Activated naive CD8-positive, alpha-beta T cell (primary cell): Measurements from ENCODE around the gene LUC7L2.

Source experiments
- H3K27ac Mint-ChIP-seq: one replicate; pipeline ENCODE4 v1.8.0; 2021; ENCODE audit warnings: mixed read lengths
- H3K27me3 Mint-ChIP-seq: one replicate; pipeline ENCODE4 v1.8.0; 2021; ENCODE audit warnings: mixed read lengths
- H3K36me3 Mint-ChIP-seq: one replicate; pipeline ENCODE4 v1.8.0; 2021; ENCODE audit warnings: mixed read lengths
- H3K4me1 Mint-ChIP-seq: one replicate; pipeline ENCODE4 v1.8.0; 2021; ENCODE audit warnings: low read depth, mixed read lengths
- H3K4me3 Mint-ChIP-seq: one replicate; pipeline ENCODE4 v1.8.0; 2021; ENCODE audit warnings: mild to moderate bottlenecking, mixed read lengths
- H3K9me3 Mint-ChIP-seq: one replicate; pipeline ENCODE4 v1.8.0; 2021; ENCODE audit warnings: low read depth, mixed read lengths

LUC7L2 gene

DNA sequence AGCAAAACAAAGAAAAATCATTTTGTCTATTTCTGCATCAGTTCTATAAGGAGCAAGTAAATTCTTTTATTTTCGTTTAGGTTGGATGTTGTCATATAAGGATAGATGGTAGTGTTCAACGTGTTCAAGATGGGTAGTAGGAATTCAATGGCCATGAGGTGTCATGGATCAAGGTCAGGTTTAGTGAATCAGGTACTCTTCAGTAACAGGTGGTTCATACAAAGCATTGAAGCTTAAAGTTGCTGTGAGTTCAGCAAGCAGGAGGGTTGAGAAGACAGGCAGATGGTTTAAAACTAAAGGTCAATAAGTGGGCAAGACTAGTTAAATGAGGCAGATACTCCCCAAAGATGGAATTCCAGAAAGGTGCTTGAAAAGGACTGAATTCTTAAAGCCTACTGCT is 5.6 kb downstream of the LUC7L2 start:
- Mint-ChIP-seq H3K27ac (peak overlapping the region; percentile 55), H3K4me1 (peaks cover 71% of the 10 kb centered on the region), H3K4me3 (peak overlapping the region; percentile 48), H3K36me3 (peaks cover 15% of the 10 kb centered on the region), H3K27me3 (no peaks in the 10 kb centered on the region), H3K9me3 (no peaks in the 10 kb centered on the region)

DNA sequence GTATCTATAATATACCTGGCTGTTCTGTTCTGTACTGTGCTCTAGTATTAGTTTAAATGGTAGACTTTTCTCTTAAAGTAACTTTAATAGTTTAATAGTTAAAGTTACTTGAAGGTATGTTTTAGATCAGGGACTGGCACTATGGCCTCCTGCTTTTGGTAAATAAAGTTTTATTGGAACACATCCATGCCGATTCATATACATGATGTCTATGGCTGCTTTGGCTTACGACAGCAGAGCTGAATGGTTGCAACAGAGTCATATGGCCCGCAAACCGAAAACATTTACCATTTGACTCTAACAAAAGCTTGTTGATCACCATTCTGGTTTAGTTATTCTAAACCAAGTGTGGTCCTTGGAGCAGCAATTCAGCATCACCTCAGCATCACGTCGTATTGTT is 6.7 kb downstream of the LUC7L2 start:
- H3K36me3 Mint-ChIP-seq: peaks cover 15% of the 10 kb centered on the region
- H3K27me3 Mint-ChIP-seq: no peaks in the 10 kb centered on the region
- H3K27ac Mint-ChIP-seq: no peak overlapping the region
- H3K9me3 Mint-ChIP-seq: no peaks in the 10 kb centered on the region
- no peak overlapping the region for H3K4me3 Mint-ChIP-seq
- H3K4me1 Mint-ChIP-seq: peaks cover 79% of the 10 kb centered on the region

DNA sequence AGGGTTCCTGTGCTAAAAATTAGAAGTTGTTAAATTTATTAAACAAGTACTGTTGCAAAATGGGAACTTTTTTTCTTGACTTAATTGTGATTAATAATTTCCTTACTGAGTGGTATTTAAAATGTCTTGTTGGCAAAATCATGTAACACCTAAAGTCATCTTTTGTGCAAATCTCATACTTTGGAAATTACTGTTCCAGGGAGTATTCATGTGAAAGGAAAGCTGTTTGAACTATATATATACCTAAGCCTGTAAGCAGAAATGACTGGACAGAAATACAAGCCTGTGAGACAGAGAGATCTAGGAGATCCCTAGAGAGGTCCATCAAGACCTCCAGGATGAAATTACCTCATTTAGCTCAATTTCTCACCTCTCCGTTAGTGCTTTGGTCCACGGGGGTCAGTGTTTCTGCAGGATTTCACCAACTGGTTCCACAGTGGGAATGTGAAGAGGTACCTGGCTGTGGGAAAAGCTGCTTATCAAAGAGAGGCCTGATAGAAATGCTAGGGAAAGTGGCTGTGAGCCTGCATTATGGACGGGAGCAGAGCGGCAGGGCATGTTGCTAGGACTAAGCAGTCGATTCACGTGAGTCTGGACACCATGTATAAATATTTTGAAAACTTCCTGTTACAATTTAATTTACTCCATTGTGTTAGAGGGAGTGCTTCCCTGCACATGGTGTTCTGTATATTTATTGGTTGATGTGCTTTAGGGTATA is 7.9 kb downstream of the LUC7L2 start:
- Mint-ChIP-seq H3K4me1 (peaks cover 79% of the 10 kb centered on the region), H3K4me3 (peak overlapping the region; percentile 30), H3K27ac (peak overlapping the region; percentile 64), H3K36me3 (peaks cover 15% of the 10 kb centered on the region), H3K27me3 (no peaks in the 10 kb centered on the region), H3K9me3 (no peaks in the 10 kb centered on the region)

DNA sequence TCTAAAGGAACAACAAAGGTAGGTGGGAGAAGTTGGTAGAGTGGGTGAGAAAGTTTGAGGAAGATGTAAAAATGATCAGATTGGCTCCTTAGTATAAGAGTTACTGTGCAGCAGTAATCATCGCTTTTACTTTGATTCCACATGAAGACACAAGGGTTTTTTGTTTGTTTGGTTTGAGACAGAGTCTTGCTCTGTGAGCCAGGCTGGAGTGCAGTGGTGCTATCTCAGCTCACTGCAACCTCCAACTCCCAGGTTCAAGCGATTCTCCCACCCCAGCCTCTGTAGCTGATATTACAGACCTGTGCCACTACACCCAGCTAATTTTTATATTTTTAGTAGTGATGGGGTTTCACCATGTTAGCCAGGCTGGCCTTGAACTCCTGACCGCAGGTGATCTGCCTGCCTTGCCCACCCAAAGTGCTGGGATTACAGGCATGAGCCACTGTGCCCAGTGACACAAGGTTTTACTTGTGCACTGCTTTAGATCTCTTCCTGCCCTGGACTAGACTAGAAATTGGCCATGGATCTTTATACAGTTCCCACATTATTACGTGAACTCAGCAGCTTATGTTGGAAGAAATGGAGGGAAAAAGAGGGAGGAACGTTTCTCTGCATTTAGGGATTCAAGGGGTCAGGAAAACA is 10.7 kb downstream of the LUC7L2 start:
- no peaks in the 10 kb centered on the region for H3K9me3 Mint-ChIP-seq
- peak overlapping the region; percentile 66 for H3K27ac Mint-ChIP-seq
- H3K4me3 Mint-ChIP-seq: peak overlapping the region; percentile 49
- H3K27me3 Mint-ChIP-seq: no peaks in the 10 kb centered on the region
- peaks cover 10% of the 10 kb centered on the region for H3K36me3 Mint-ChIP-seq
- peaks cover 82% of the 10 kb centered on the region for H3K4me1 Mint-ChIP-seq

DNA sequence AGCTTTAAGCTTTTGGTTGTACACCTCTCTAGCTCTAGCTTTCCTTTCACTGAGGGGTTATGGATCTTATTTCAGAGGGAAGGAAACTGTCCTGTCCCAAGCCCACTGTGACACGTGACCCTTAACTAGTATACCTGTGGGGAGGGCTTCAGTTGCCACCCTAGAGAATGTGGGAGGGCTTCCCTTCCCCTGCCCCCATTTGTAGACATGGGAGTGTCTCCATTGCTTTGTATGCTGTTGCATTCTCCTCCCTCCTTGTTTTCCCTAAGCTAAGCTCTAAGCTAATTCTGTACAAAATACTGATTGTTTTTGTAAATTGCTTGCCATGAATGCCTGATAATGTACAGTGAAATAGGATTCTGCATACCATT is 11.2 kb downstream of the LUC7L2 start:
- peaks cover 77% of the 10 kb centered on the region for H3K4me1 Mint-ChIP-seq
- peak overlapping the region; percentile 66 for H3K27ac Mint-ChIP-seq
- H3K9me3 Mint-ChIP-seq: no peaks in the 10 kb centered on the region
- H3K36me3 Mint-ChIP-seq: peaks cover 7% of the 10 kb centered on the region
- no peak overlapping the region for H3K4me3 Mint-ChIP-seq
- no peaks in the 10 kb centered on the region for H3K27me3 Mint-ChIP-seq

DNA sequence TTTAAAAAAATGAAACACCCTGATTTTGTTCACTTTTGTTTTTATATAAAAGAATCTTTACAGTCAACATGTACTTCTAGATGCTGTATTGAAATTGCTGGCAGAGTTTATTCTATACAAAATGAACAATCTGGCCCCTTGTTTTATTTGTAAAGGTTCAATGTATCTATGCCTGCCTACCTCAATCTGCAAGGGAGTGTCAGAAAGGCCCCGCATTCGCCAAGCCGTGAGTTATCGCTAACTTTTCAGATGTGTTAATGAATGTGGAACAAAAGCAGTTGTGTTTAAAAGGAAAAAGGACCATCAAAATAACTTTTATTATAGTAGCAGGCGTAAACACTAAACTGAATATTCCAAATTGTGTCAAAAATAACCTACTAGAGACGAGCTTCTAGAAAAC is 14.6 kb downstream of the LUC7L2 start:
- H3K9me3 Mint-ChIP-seq: no peaks in the 10 kb centered on the region
- H3K36me3 Mint-ChIP-seq: peaks cover 10% of the 10 kb centered on the region
- no peak overlapping the region for H3K4me3 Mint-ChIP-seq
- peaks cover 57% of the 10 kb centered on the region for H3K4me1 Mint-ChIP-seq
- no peaks in the 10 kb centered on the region for H3K27me3 Mint-ChIP-seq
- peak overlapping the region; percentile 68 for H3K27ac Mint-ChIP-seq

DNA sequence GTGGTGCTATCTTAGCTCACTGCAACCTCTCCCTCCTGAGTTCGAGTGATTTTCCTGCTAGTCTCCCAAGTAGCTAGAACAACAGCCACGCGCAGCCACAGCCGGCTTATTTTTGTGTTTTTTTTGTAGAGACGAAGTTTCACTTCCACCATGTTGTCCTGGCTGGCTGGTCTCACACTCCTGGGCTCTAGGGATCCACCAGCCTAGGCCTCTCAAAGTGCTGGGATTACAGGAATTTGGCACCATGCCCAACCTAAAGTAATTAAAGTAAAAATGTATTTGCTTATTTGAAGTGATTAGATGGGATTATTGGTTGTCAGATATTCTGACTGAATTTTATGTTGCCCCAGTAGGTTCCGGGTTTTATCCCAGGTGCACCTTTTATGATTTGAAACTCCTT is 22.7 kb downstream of the LUC7L2 start:
- Mint-ChIP-seq H3K36me3 (peaks cover 5% of the 10 kb centered on the region), H3K27me3 (no peaks in the 10 kb centered on the region), H3K4me3 (no peak overlapping the region), H3K27ac (no peak overlapping the region), H3K4me1 (peaks cover 6% of the 10 kb centered on the region), H3K9me3 (no peaks in the 10 kb centered on the region)

DNA sequence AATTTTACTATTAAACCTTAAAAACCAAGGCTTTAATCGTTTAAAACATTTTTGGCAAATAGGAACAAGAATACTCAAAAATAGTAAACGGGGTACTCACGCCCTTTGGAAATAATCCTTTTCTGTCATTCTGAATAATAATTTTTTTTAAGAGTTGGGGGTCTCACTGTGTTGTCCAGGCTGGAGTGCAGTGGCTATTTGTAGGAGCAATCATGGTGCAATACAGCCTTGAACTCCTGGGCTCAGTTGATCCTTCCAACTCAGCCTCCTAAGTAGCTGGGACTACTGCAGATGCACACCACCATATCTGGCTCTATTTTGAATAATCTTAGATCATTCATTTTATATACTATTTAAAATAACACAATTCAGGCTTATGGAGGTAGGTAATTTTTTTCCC is 24.9 kb downstream of the LUC7L2 start:
- Mint-ChIP-seq H3K9me3 (no peaks in the 10 kb centered on the region), H3K4me3 (no peak overlapping the region), H3K27ac (no peak overlapping the region), H3K4me1 (peaks cover 14% of the 10 kb centered on the region), H3K27me3 (no peaks in the 10 kb centered on the region), H3K36me3 (peaks cover 8% of the 10 kb centered on the region)

DNA sequence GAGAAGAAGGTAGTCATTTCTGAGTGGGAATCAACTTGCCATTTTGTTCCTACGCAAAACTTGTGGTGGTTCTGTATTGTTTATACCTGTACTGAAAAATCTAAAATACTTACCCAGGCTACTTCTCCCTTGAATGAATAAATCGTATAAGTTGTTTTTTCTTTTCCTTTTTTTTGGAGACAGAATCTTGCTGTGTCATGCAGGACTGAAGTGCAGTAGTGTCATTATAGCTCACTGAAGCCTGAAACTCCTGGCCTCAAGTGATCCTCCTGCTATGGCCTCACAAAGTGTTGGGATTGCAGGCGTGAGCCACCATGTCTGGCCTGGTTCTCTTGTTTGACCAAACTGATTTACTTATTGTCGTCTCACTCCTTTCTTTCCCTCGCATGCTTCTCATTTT is 27.9 kb downstream of the LUC7L2 start:
- H3K4me3 Mint-ChIP-seq: no peak overlapping the region
- H3K4me1 Mint-ChIP-seq: peaks cover 20% of the 10 kb centered on the region
- no peaks in the 10 kb centered on the region for H3K27me3 Mint-ChIP-seq
- H3K27ac Mint-ChIP-seq: no peak overlapping the region
- no peaks in the 10 kb centered on the region for H3K9me3 Mint-ChIP-seq
- peaks cover 10% of the 10 kb centered on the region for H3K36me3 Mint-ChIP-seq

DNA sequence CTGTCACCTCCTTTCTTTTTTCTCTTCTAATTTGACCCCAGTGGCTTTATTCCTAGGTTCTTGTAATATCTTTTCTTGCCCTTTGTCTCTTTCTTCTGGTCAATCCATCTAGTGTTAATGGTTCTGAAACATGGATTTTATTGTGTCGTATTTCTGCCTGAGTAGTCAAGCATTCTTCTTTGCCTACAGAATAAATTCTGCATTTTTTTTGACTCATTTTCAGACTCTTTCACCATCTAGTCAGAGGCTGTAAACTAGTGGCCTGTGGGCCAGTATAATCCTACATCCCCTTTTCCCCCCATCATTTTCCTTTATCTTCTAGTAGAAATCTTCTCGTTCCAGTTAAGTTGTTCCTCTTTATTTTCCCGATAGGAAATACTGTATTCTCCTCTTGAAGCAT is 29.4 kb downstream of the LUC7L2 start:
- Mint-ChIP-seq H3K4me3 (no peak overlapping the region), H3K9me3 (no peaks in the 10 kb centered on the region), H3K27me3 (no peaks in the 10 kb centered on the region), H3K36me3 (peaks cover 10% of the 10 kb centered on the region), H3K4me1 (peaks cover 30% of the 10 kb centered on the region), H3K27ac (peak overlapping the region; percentile 41)

DNA sequence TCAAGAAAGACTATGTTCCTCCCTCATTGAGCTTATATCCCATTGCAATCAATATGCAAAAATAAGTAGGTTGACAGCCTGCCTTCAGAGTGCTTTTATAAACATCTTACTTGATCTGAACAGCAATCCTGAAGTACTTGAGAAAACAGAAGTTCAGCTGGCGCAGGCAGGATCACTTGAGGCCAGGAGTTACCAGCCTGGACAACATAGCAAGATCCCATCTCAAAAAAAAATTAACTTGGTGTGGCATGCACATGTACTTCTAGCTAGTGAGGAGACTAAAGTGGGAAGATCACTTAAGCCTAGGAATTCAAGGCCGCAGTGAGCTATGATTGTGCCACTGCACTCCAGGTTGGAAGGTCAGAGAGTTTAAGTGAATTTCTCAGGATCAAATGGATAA is 30.1 kb downstream of the LUC7L2 start:
- H3K27ac Mint-ChIP-seq: peak overlapping the region; percentile 8
- no peaks in the 10 kb centered on the region for H3K9me3 Mint-ChIP-seq
- H3K4me1 Mint-ChIP-seq: peaks cover 37% of the 10 kb centered on the region
- H3K36me3 Mint-ChIP-seq: peaks cover 13% of the 10 kb centered on the region
- no peaks in the 10 kb centered on the region for H3K27me3 Mint-ChIP-seq
- no peak overlapping the region for H3K4me3 Mint-ChIP-seq

DNA sequence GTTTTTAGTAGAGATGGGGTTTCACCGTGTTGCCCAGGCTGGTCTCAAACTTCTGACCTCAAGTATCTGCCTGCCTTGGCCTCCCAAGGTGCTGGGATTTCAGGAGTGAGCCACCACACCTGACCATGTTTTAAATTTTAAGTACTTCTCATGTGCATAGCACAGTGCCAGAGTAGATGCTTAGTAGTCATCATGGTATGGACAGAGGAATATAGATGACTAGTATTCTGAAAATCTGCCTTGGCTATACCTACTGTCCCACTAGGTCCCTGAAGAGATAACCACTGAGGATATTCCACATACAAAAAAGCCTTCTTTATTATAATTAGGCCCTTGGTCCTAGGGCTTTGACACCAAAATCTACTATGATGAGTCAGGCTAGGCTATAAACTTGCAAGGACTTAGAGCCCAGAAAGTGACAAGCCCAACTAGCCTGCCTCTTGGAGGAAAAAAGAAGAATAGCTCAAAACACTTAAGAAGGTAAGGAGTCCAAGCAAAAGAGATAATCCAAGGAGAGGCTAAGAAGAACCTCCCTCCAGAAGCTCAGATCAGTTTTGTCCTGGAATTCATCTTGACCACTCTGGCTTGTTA is 34.0 kb downstream of the LUC7L2 start:
- Mint-ChIP-seq H3K27ac (peak overlapping the region; percentile 64), H3K4me1 (peaks cover 52% of the 10 kb centered on the region), H3K9me3 (no peaks in the 10 kb centered on the region), H3K27me3 (no peaks in the 10 kb centered on the region), H3K4me3 (peak overlapping the region; percentile 48), H3K36me3 (peaks cover 12% of the 10 kb centered on the region)

DNA sequence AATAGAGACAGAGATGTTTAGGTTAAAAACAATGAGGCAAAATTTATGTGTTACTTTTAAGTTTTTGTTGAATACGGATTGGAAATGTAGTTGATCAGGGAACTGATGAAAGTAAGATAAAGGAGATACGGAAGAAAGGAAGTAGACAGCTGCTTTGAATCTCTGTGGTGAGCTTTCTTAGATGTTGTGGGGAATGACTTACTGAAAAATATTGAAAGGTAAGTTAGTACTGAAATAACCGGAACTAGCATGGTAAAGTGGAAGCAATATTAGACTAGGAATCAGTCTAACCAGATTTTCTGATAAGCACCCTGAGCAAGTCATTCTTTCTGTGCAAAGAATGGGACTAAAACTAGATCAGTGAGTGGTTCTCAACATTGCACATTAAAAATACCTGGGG is 34.8 kb downstream of the LUC7L2 start:
- Mint-ChIP-seq H3K27ac (peak overlapping the region; percentile 79), H3K27me3 (no peaks in the 10 kb centered on the region), H3K4me3 (peak overlapping the region; percentile 48), H3K9me3 (no peaks in the 10 kb centered on the region), H3K4me1 (peaks cover 53% of the 10 kb centered on the region), H3K36me3 (peaks cover 12% of the 10 kb centered on the region)

DNA sequence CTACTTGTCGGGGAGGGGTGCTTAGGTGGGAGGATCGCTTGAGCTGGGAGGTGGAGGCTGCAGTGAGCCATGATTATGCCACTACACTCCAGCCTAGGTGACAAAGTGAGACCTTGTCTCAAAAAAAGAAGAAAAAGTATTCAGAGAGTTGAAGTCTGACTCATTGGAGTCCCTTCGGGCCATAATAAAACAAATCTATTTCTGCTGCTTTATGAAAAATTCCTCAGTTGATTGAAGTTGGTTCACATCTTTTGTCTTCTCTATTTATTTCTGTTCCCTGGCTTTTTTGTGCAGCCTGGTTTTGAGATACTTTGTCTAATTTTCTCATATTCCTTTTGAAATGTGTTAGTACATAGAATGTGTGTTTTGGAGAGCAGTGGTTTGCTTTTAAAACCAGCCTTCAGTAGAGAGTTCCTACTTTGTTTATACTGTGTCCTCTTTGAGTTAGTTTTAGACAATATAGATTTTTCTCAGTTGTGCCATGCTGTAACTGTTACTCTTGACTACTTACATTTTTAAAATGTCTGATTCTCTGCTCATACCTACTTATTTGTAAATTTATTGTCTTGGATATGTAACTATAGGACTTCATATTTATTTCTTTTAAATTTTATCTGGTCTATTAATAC is 36.7 kb downstream of the LUC7L2 start:
- Mint-ChIP-seq H3K4me3 (no peak overlapping the region), H3K9me3 (no peaks in the 10 kb centered on the region), H3K27ac (peak overlapping the region; percentile 34), H3K36me3 (peaks cover 10% of the 10 kb centered on the region), H3K4me1 (peaks cover 49% of the 10 kb centered on the region), H3K27me3 (no peaks in the 10 kb centered on the region)

DNA sequence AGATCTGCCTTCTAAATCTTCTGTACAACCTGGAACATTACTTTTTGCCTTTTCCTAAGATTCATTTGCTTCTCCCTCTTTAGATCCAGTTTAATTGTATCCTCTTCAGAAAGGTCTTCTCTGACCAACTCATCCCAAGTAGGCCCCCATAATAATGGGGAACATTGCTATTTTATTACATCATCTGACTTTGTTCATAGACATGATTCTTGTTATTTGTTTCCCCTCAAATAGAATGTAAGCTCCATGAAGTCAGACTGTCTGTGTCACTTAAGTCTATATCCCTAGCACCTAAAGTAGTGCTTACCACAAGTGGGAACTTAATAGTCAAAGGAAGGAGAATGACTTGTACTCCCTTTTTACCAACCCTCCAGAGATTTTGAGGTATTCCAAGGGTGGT is 37.5 kb downstream of the LUC7L2 start:
- H3K27ac Mint-ChIP-seq: no peak overlapping the region

More for the DNA sequence above, 37.5 kb downstream of the LUC7L2 start:
- no peak overlapping the region for H3K4me3 Mint-ChIP-seq
- peaks cover 48% of the 10 kb centered on the region for H3K4me1 Mint-ChIP-seq
- no peaks in the 10 kb centered on the region for H3K9me3 Mint-ChIP-seq
- H3K36me3 Mint-ChIP-seq: peaks cover 10% of the 10 kb centered on the region
- H3K27me3 Mint-ChIP-seq: no peaks in the 10 kb centered on the region
